Measurements from ENCODE around the gene ABCB9. TPM values are rescaled to one million over a fixed set of nuclear protein-coding genes. Genes with fewer than 3 reads are reported as not detected.

Gene ABCB9
- total RNA-seq, 1 experiment from 2014 or later: 4.6 TPM

DNA sequence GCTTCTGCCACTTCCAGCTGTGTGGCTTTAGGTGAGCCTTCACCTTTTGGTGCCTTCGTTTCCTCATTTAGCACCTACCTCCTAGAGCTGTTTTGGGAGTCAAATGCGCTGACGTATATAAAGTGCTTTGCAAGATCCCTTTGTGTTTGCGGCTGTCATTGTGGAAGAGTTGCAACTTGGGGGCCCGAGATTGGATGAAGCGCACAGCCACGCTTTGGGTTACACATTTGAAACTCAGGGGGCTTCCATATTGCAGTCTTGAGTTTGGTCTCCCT is 13.6 kb upstream of the ABCB9 start:
- H2AK5ac ChIP-seq (ENCODE audit: insufficient read length, low read length): no peak overlapping the region
- Mint-ChIP-seq H3K4me1 (peaks cover 18 to 41% of the 10 kb centered on the region in 2 experiments), H3K9me3 (no peaks in the 10 kb centered on the region), H3K27me3 (ENCODE audit: low read depth) (no peaks in the 10 kb centered on the region), H3K4me3 (peak overlapping the region; percentile 88 to 93), H3K36me3 (ENCODE audit: insufficient read depth in 1 of 3, low read depth in 3 of 3) (peaks cover 0 to 20% (median 8%) of the 10 kb centered on the region in 3 experiments; a peak in 4 of 7 replicates), H3K27ac (peak overlapping the region in 2 of 3 experiments; percentile 85; a peak in 2 of 7 replicates)
- H3K23me2 ChIP-seq (ENCODE audit: insufficient read length, low read depth, low read length, poor library complexity, severe bottlenecking): peaks cover 20% of the 10 kb centered on the region
- peak overlapping the region; percentile 79 for H3K4me2 ChIP-seq (ENCODE audit: insufficient read depth, insufficient read length, low read length)
- H3K27ac ChIP-seq (ENCODE audit: insufficient read length, low read depth, low read length): no peak overlapping the region
- no peak overlapping the region for H4K91ac ChIP-seq (ENCODE audit: insufficient read length, low read depth, low read length)
- no peak overlapping the region for H3T11ph ChIP-seq (ENCODE audit: low read length)
- no peak overlapping the region for H2AFZ ChIP-seq (ENCODE audit: low read length)
- no peak overlapping the region for H3K4ac ChIP-seq (ENCODE audit: low read depth, low read length)
- H4K20me1 ChIP-seq (ENCODE audit: control insufficient read depth, insufficient read depth, insufficient read length): no peaks in the 10 kb centered on the region
- no peak overlapping the region for H4K5ac ChIP-seq (ENCODE audit: insufficient read length, low read depth, low read length)
- H3K27me3 ChIP-seq (ENCODE audit: insufficient read depth, low read length): no peaks in the 10 kb centered on the region
- no peaks in the 10 kb centered on the region for H3K9me3 ChIP-seq (ENCODE audit: control insufficient read depth, low read depth, low read length)
- H3K18ac ChIP-seq (ENCODE audit: insufficient read length, low read depth, low read length): peak overlapping the region; percentile 65
- no peak overlapping the region for H4K8ac ChIP-seq (replicated peaks; ENCODE audit: insufficient read length, low read depth, low read length)
- H2BK5ac ChIP-seq (ENCODE audit: insufficient read length, low read length): no peak overlapping the region
- no peak overlapping the region for H2BK120ac ChIP-seq (ENCODE audit: low read depth, low read length, poor library complexity, severe bottlenecking)
- peaks cover 8% of the 10 kb centered on the region; the same call in 1 of the 2 replicates for H3K4me1 ChIP-seq (ENCODE audit: insufficient read depth, low read length)
- TF ChIP-seq, protein P1, sequence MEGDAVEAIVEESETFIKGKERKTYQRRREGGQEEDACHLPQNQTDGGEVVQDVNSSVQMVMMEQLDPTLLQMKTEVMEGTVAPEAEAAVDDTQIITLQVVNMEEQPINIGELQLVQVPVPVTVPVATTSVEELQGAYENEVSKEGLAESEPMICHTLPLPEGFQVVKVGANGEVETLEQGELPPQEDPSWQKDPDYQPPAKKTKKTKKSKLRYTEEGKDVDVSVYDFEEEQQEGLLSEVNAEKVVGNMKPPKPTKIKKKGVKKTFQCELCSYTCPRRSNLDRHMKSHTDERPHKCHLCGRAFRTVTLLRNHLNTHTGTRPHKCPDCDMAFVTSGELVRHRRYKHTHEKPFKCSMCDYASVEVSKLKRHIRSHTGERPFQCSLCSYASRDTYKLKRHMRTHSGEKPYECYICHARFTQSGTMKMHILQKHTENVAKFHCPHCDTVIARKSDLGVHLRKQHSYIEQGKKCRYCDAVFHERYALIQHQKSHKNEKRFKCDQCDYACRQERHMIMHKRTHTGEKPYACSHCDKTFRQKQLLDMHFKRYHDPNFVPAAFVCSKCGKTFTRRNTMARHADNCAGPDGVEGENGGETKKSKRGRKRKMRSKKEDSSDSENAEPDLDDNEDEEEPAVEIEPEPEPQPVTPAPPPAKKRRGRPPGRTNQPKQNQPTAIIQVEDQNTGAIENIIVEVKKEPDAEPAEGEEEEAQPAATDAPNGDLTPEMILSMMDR (conservative IDR thresholded peaks at IDR 0.05): no peak
- no peak overlapping the region for H3K56ac ChIP-seq (ENCODE audit: insufficient read length, low read depth, low read length)
- no peak overlapping the region for H2BK15ac ChIP-seq (ENCODE audit: low read depth, low read length)
- peak overlapping the region; percentile 62 for H3K9ac ChIP-seq (ENCODE audit: extremely low read depth, insufficient read length, low read length)
- no peaks in the 10 kb centered on the region for H3K79me1 ChIP-seq (ENCODE audit: insufficient read depth, low read depth, low read length, poor library complexity, severe bottlenecking)
- no peak overlapping the region for H2BK20ac ChIP-seq (ENCODE audit: low read depth, low read length, poor library complexity, severe bottlenecking)
- H2BK12ac ChIP-seq (ENCODE audit: insufficient read length, low read depth, low read length): no peak overlapping the region
- DNase-seq: no peak
- no peaks in the 10 kb centered on the region for H3K79me2 ChIP-seq (ENCODE audit: insufficient read depth, low read length)
- 0 out of 2 replicates have a peak overlapping the region, but pooled peaks have one; percentile 84 for H3K14ac ChIP-seq (ENCODE audit: insufficient read depth, low read length)
- H3K23ac ChIP-seq (ENCODE audit: insufficient read length, low read depth, low read length): no peak overlapping the region
- no CpG with 5 or more reads among the region's 7 CpGs for WGBS (ENCODE audit: extremely low coverage, insufficient read length, low lambda C conversion rate)
